Stimulated activated CD8-positive, alpha-beta memory T cell treated with anti-CD3 and anti-CD28 coated beads, Interleukin-2, amount 100 ng/mL, for 1 hour (primary cell): ENCODE data around the gene NFYC.

Source experiments
- DNase-seq, 2 donors: peaks; one replicate each; pipeline ENCODE4 v3.0.0-alpha.2; 2020; ENCODE audit warnings: low read depth in 2 of 2

Gene NFYC

GRCh38 chr1:40798366-40799281 lies 107.1 kb downstream of the NFYC start:
- DNase-seq: no peak

DNA sequence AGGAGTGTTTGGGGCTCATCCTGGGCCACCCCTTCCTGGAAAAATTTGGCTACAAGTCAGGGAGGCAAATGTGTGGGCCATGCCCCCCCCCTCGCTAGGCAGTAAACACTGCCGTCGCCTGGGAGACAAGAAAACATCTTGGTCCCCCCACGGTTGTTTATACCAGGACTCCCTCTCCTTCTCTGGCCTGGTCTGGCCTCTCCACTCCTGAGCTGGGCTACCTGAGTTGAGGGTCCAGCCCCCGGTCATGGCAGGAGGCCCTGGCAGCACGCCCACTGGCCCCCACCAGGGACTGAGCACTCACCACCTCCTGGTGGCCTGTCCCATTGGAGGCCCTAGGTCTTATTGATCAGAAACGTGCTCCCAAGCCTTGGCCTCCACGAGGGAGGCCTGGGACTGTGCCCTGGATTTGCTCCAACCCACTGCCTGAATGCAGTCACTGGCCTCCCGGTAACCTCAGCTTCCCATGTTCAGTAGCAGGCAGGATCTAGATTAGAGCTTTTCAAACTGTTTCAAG lies 107.9 kb downstream of the NFYC start:
- DNase-seq: no peak

- DNase-seq: no peak
Measured at GRCh38 chr1:40801742-40802077, 110.2 kb downstream of the NFYC start.

GRCh38 chr1:40802078-40802741 lies 110.7 kb downstream of the NFYC start:
- DNase-seq: peak; percentile 74 to 80

DNA sequence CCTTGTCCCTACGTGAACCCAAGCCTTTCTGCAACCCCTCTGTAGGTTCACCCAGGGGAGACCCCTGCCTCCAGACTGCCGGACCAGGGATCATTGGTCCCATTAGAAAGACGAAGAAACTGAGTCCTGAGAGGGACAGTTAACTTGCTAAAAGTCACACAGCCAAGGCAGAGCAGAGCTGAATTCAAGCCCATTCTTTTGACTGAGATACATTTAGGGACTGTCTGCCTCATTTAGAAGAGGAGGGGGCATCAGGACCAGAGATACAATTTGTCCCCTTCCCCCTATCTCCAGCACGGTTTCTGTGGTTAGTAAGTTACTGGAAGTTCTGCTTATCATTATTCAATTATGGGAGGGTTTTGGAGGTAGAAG lies 111.2 kb downstream of the NFYC start:
- DNase-seq: no peak

DNA sequence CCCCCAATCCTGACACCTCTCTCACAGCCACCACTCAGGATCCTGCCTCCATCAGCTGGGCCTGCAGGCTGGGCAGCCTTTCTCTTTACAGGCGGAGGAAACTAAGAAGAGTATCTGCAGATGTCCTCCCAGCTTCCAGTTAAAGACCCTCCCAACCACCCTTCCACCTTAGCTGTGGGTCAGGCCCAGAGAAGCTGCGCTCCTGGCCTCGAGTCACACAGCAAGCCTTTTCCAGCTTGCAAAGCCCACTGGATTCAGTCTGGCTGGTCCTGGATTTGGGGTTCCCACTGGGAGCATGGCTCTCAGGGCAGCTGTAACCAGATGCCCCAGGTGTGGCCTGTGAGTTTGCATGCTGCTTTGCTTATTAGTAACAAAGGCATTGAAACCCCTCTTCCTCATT lies 111.9 kb downstream of the NFYC start:
- no peak for DNase-seq

DNA sequence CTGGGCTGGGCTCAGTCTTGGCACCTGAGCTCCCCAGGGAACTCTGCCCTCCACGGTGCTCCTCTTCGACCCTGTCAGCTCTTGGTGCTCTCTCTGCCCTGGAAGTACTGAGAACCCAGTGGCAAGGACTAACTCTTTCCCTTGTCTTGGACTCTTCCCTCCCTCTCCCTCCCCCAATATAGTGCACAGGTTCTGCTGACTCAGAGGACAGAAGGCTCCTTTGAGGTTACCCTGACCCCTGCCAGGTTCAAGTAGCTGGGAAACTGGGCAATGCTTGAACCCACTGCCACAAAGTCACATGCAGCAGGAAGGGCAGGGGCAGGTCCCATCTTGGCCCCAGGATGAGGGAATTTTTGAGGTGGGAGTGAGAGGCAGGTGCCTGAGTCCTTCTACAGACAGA lies 112.4 kb downstream of the NFYC start:
- no peak for DNase-seq

DNA sequence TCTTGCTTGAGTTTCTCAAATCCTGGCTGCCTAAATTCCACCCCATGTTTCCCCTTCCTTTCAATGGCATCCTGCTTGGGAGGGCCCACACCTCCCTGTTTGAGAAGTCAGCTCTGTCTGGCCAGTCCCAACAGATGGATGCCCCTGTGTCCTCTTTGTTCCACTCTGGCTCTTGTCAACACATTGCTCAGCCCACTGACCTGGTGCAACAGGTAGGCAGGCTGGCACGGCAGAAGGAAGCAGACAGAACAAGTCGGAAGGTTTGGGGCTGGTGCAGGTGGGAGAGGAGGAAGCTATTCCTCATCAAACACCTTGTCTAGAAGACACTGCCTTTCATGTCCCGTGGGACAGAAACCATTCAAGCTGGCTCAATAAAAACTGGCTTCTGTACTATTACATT lies 114.7 kb downstream of the NFYC start:
- DNase-seq: no peak

- no peak for DNase-seq
Measured at GRCh38 chr1:40806731-40807695, 115.5 kb downstream of the NFYC start.

- no peak for DNase-seq
Measured at GRCh38 chr1:40808002-40808401, 116.5 kb downstream of the NFYC start.

- no peak for DNase-seq
Measured at GRCh38 chr1:40808444-40808843, 116.9 kb downstream of the NFYC start.

DNA sequence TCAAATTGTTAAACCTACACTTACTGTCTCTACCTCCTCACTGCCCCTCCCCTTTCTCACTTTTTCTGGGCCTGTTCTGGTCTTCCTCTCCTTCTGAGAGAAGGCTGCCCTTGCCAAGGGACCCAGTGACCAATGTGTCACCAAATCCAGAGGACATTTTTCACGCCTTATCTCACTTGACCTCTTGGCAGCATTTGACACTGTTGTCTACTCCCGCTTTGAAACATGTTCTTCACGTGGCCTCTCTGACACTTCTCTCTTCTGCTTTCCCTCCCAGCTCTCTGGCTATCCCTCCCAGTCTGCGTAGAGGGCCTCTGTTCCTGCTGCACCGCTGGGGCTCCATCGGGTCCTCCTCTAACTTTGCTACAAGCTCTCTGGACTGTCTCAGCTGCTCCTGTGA lies 117.4 kb downstream of the NFYC start:
- no peak for DNase-seq

DNA sequence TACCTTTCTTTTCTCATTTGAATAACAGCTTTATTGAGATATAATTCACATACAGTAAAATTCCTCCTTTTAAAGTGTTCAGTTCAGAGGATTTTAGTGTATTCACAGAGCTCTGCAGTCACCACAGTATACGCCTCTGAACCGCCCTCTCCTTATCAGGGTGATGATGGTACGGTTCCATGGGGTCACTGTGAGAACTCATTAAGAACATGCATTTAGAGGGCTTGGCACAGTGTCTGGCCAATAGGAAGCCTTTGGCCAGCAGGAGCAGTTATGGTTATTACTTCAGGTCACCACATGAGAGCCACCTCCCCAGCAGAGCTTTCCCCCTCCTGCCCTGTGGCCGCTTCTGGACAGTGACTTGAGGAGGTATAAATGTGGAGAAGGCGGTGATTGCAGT lies 119.4 kb downstream of the NFYC start:
- no peak for DNase-seq

- DNase-seq: no peak
Measured at GRCh38 chr1:40815420-40815819, 123.9 kb downstream of the NFYC start.

DNA sequence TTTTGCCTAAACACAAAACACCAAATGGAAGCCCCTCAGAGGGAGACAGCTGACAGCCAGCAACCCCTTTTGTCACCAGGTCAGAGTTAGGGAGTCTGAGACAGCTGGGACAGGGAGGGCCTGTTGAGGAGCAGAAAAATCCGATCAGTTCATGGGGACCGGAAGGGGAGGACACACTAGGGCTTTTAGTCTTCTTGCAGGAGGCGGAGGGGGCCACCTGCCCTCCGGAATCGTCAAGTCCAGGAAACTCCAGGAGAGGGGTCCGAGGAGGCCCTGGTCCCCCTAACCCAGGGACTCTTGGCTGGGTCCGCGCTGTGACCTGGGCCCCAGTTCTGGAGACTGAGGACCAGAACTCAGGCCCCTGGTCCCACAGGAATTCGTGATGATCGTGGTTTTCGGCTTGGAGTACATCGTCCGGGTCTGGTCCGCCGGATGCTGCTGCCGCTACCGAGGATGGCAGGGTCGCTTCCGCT lies 126.3 kb downstream of the NFYC start:
- DNase-seq: peak in 1 of 2 donors; percentile 17

- peak; percentile 63 to 73 for DNase-seq
Measured at GRCh38 chr1:40818264-40818961, 126.9 kb downstream of the NFYC start.

GRCh38 chr1:40819101-40819500 lies 127.6 kb downstream of the NFYC start:
- no peak for DNase-seq

DNA sequence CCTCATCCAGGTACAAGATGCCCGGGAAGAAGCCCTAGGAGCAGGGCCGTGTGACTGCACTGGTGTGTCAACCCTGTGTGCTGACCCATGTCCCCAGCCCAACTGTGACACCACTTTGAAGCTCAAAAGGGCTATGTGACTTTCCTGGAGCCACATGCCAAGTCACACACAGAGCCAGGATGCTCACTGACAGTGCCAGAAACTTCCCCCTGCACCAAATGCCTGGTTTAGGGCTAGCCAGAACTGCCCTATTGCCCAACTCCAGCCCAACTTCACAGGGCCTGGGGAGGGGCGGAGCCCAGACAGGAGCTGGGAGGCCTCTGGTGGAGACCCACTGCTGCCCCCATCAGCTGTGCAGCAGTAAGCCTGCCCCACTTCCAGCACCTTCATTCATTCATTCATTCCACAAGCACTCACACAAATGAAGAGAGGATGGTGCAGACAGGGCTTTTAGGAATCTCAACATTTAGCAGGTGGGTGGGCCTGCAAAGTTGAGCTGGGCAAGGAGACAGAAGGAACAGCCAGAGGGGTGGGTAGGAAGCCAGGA lies 128.8 kb downstream of the NFYC start:
- DNase-seq: no peak
